HCT116 (cell line): ENCODE data around the gene ZNF784. TPM values are rescaled to one million over a fixed set of nuclear protein-coding genes. Genes with fewer than 3 reads are reported as not detected.

Source experiments
- ATAC-seq: fragments of 200-7000 bp; cut with Tn5 transposase; 2 replicates; pipeline ENCODE4 v1.9.1; 2020; ENCODE audit warnings: mild to moderate bottlenecking, moderate library complexity
- BruUV-seq: library from RNA; stranded (reverse); fragments of 400-500 nt; replicated peaks from 2 replicates; lab custom pipeline; 2021; lab: Mats Ljungman, UMichigan
- CTCF ChIA-PET: fragments of 300-600 bp; sonication (Branson Sonifier 250); formaldehyde crosslinking; loops from one replicate; lab custom pipeline; 2021; ENCODE audit warnings: antibody characterized with exemption; lab: Charles Lee
- POLR2A ChIA-PET: fragments of 300-600, 350-600 bp; sonication (Branson Sonifier 250); formaldehyde crosslinking; loops from one replicate; lab custom pipeline; 2021; ENCODE audit warnings: antibody characterized with exemption; lab: Charles Lee
- RAD21 ChIA-PET, 2 experiments: fragments of 300-600 bp; sonication (Branson Sonifier 250); formaldehyde crosslinking; loops; one replicate each; lab custom pipeline; 2023; ENCODE audit warnings: low total read pairs in 2 of 2; ENCODE audit not compliant: uncharacterized antibody in 2 of 2, unreplicated experiment in 2 of 2, low non-redundant PET in 1 of 2; lab: Charles Lee
- DNase-seq: peaks from one replicate; pipeline ENCODE4 v3.0.0-alpha.2; 2010; ENCODE audit warnings: low read depth, low spot score
- H2AFZ ChIP-seq: fragments of 200-600 bp; shearing (Covaris generic), sonication (generic); 2 replicates; pipeline ENCODE4 v1.6.1; 2017; ENCODE audit warnings: low read depth, mixed run types, mixed read lengths, antibody characterized with exemption, low read length; ENCODE audit not compliant: poor library complexity, severe bottlenecking
- H3K27ac ChIP-seq: 2 replicates; pipeline ENCODE4 v1.5.1; 2012; ENCODE audit warnings: low read depth, low read length
- H3K27me3 ChIP-seq: fragments of 200-600 bp; sonication (generic); 2 replicates; pipeline ENCODE4 v1.6.1; 2016; ENCODE audit warnings: mixed run types, low read length, mixed read lengths; ENCODE audit not compliant: insufficient read depth
- H3K36me3 ChIP-seq, 2 experiments: fragments of 200-500 bp in 1 of 2; fragments of 200-600 bp in 1 of 2; sonication (Bioruptor generic) in 1 of 2; sonication (generic) in 1 of 2; 2 replicates each; pipeline versions ENCODE4 v1.5.1 to v1.6.1; 2014 to 2016; ENCODE audit warnings: low read length in 2 of 2, inconsistent platforms in 1 of 2, mixed read lengths in 1 of 2, mixed run types in 1 of 2; ENCODE audit not compliant: insufficient read depth in 2 of 2, control insufficient read depth in 1 of 2
- H3K4me1 ChIP-seq, 2 experiments: fragments of 200-600 bp in 1 of 2; sonication (generic) in 1 of 2; 2 replicates each; pipeline versions ENCODE4 v1.5.1 to v1.6.1; 2012 to 2017; ENCODE audit warnings: low read length in 2 of 2, inconsistent platforms in 1 of 2, mild to moderate bottlenecking in 1 of 2, mixed read lengths in 1 of 2, mixed run types in 1 of 2, moderate library complexity in 1 of 2; ENCODE audit not compliant: insufficient read depth in 2 of 2, control insufficient read depth in 1 of 2
- H3K4me2 ChIP-seq: fragments of 200-600 bp; sonication (generic); 2 replicates; pipeline ENCODE4 v1.6.1; 2017; ENCODE audit warnings: mixed run types, low read length, mixed read lengths
- H3K4me3 ChIP-seq, 2 experiments: fragments of 200-600 bp in 1 of 2; sonication (generic) in 1 of 2; replicated peaks in 1 of 2; 2 replicates each; pipeline ENCODE4 v1.5.1; 2011 to 2016; ENCODE audit warnings: low read length in 2 of 2, control low read depth in 1 of 2, low read depth in 1 of 2, mild to moderate bottlenecking in 1 of 2, mixed read lengths in 1 of 2, mixed run types in 1 of 2
- H3K79me2 ChIP-seq: fragments of 200-600 bp; sonication (generic); 2 replicates; pipeline ENCODE4 v1.6.1; 2017; ENCODE audit warnings: mild to moderate bottlenecking, mixed run types, low read length, moderate library complexity, mixed read lengths; ENCODE audit not compliant: insufficient read depth
- H3K9ac ChIP-seq: fragments of 200-600 bp; sonication (generic); 2 replicates; pipeline ENCODE4 v1.6.1; 2016; ENCODE audit warnings: low read length, mixed read lengths
- H3K9me2 ChIP-seq: fragments of 200-600 bp; sonication (generic), shearing (Covaris generic); 2 replicates; pipeline ENCODE4 v1.6.1; 2017; ENCODE audit warnings: mixed run types, mild to moderate bottlenecking, moderate library complexity; ENCODE audit not compliant: insufficient read depth
- H3K9me3 ChIP-seq, 2 experiments: fragments of 200-500 bp in 1 of 2; fragments of 200-600 bp in 1 of 2; sonication (Bioruptor generic) in 1 of 2; sonication (generic) in 1 of 2; 2 replicates each; pipeline ENCODE4 v1.6.1; 2014 to 2017; ENCODE audit warnings: low read length in 2 of 2, mixed read lengths in 2 of 2, inconsistent platforms in 1 of 2, low read depth in 1 of 2, mild to moderate bottlenecking in 1 of 2, mixed run types in 1 of 2, moderate library complexity in 1 of 2; ENCODE audit not compliant: control insufficient read depth in 1 of 2, insufficient read depth in 1 of 2
- H4K20me1 ChIP-seq: fragments of 200-600 bp; sonication (generic), shearing (Covaris generic); 2 replicates; pipeline ENCODE4 v1.6.1; 2017; ENCODE audit warnings: mixed run types, mild to moderate bottlenecking, moderate library complexity; ENCODE audit not compliant: insufficient read depth
- CBX3 ChIP-seq: IDR thresholded peaks from 2 replicates; pipeline ENCODE4 v1.6.1; 2012; ENCODE audit warnings: low read depth
- CEBPB ChIP-seq: IDR thresholded peaks from 2 replicates; pipeline ENCODE4 v1.6.1; 2012; ENCODE audit warnings: low read depth
- EGR1 ChIP-seq: IDR thresholded peaks from 2 replicates; pipeline ENCODE4 v1.6.1; 2012; ENCODE audit warnings: low read depth
- EZH2 ChIP-seq: fragments of 200-600 bp; sonication (generic); IDR thresholded peaks from 2 replicates; pipeline ENCODE4 v1.6.1; 2017; ENCODE audit warnings: antibody characterized with exemption, mixed run types
- EZH2phosphoT487 ChIP-seq: fragments of 200-600 bp; IDR thresholded peaks from 2 replicates; pipeline ENCODE4 v1.6.1; 2018; ENCODE audit warnings: antibody characterized with exemption, borderline replicate concordance
- POLR2A ChIP-seq: IDR thresholded peaks from 2 replicates; pipeline ENCODE4 v1.7.0; 2011; ENCODE audit warnings: borderline replicate concordance; ENCODE audit not compliant: insufficient read depth, insufficient read length; ENCODE audit errors: extremely low read depth
- POLR2AphosphoS5 ChIP-seq: IDR thresholded peaks from 2 replicates; pipeline ENCODE4 v1.6.1; 2011; ENCODE audit warnings: mild to moderate bottlenecking, low read depth, low read length, moderate library complexity
- RAD21 ChIP-seq: IDR thresholded peaks from 2 replicates; pipeline ENCODE4 v1.6.1; 2012; ENCODE audit warnings: low read depth, mild to moderate bottlenecking
- TCF7L2 ChIP-seq: IDR thresholded peaks from 2 replicates; pipeline ENCODE4 v1.7.0; 2011; ENCODE audit warnings: borderline replicate concordance, inconsistent platforms; ENCODE audit not compliant: insufficient read depth, insufficient read length; ENCODE audit errors: extremely low read depth
- ZNF274 ChIP-seq: fragments of 200-500 bp; sonication (Bioruptor generic); IDR thresholded peaks from 2 replicates; pipeline ENCODE4 v1.6.1; 2014; ENCODE audit warnings: mild to moderate bottlenecking, low read depth, low read length, inconsistent platforms
- intact Hi-C: fragments of 100-400 bp; cut with micrococcal nuclease; formaldehyde crosslinking; loops from 2 replicates; pipeline ENCODE4 v1.10.0; 2022
- total RNA-seq: library from RNA; stranded (reverse); gene quantifications from one replicate; pipeline ENCODE4 v1.2.1, GENCODE V29; 2021; ENCODE audit not compliant: unreplicated experiment
- TF ChIP-seq, protein P1 (sequence below), 3 experiments: fragments of 200-600 bp in 1 of 3; sonication (generic) in 1 of 3; IDR thresholded peaks in 2 of 3; conservative IDR thresholded peaks in 1 of 3; 2 replicates each; pipeline ENCODE4 v1.5.1; 2012 to 2017; ENCODE audit warnings: low read depth in 2 of 3, low read length in 2 of 3, antibody characterized with exemption in 1 of 3, borderline replicate concordance in 1 of 3, control low read depth in 1 of 3, mild to moderate bottlenecking in 1 of 3, mixed read lengths in 1 of 3, mixed run types in 1 of 3, moderate library complexity in 1 of 3; ENCODE audit not compliant: insufficient read depth in 1 of 3
- TF ChIP-seq, protein P2 (sequence below): IDR thresholded peaks from 2 replicates; pipeline ENCODE4 v1.6.1; 2012

Gene ZNF784
- total RNA-seq, 1 experiment from 2014 or later, result 5.3 TPM

DNA sequence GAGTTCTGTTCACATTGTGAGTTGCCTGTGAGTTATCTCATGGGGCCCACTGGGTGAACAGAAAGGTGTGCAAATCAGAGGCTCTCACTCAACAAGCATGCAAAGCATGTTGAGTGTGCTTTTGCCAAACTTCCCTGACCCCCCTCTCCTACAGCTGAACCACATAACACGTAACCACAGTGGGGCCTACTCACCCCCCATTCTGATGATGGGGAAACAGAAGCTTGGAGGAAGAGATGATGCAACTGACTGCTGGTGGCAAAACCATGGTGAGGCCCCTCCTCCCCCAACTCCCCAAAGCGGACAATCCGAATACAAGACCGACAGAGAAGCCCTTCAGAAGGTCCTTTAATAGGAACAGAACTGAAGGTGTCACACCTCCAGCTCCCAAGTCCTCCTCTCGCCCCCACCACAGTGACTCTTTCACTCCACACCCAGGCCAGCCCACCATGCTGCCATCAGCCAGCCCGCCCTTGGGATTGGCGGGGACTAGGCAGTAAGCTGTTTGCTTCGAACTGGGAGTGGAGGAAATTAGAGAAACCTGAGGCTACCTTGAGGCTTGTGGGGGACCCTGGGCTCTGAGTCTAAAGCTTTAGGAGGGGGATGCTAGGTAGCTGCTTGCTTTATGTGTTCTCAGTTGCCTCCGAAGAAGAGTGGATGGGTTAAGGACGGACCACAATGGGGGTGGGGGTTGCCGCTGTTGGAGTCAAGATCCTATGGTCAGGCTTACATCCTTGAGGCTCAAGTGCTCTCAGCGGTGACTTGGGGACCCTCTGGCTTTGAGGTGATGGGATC is 3.8 kb downstream of the ZNF784 start:
- intact Hi-C loops, result no loop called here
- ATAC-seq (no peak), DNase-seq (no peak)
- no TSS peak for BruUV-seq
- H4K20me1 ChIP-seq, result no peaks in the 10 kb centered on the region
- ChIA-PET POLR2A (interaction anchor here (1.2 kb wide), 1 partner anchor 14 kb away, joined by 3 read pairs; no protein-coding TSS in a partner anchor), CTCF (no interaction called here), RAD21 (no interaction called here)
- TF ChIP-seq ZNF274 (no peak), CBX3 (no peak), POLR2A (no peak), EZH2phosphoT487 (no peak), TCF7L2 (no peak), RAD21 (no peak), POLR2AphosphoS5 (no peak), CEBPB (no peak), EZH2 (no peak), EGR1 (no peak)
- TF ChIP-seq, protein P1, sequence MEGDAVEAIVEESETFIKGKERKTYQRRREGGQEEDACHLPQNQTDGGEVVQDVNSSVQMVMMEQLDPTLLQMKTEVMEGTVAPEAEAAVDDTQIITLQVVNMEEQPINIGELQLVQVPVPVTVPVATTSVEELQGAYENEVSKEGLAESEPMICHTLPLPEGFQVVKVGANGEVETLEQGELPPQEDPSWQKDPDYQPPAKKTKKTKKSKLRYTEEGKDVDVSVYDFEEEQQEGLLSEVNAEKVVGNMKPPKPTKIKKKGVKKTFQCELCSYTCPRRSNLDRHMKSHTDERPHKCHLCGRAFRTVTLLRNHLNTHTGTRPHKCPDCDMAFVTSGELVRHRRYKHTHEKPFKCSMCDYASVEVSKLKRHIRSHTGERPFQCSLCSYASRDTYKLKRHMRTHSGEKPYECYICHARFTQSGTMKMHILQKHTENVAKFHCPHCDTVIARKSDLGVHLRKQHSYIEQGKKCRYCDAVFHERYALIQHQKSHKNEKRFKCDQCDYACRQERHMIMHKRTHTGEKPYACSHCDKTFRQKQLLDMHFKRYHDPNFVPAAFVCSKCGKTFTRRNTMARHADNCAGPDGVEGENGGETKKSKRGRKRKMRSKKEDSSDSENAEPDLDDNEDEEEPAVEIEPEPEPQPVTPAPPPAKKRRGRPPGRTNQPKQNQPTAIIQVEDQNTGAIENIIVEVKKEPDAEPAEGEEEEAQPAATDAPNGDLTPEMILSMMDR (IDR thresholded peaks at IDR 0.05 in 2 of 3, conservative IDR thresholded peaks at IDR 0.05 in 1 of 3; ENCODE audit: borderline replicate concordance in 1 of 3, insufficient read depth in 1 of 3, low read depth in 2 of 3, low read length in 2 of 3), result no peak
- TF ChIP-seq, protein P2, sequence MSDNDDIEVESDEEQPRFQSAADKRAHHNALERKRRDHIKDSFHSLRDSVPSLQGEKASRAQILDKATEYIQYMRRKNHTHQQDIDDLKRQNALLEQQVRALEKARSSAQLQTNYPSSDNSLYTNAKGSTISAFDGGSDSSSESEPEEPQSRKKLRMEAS, result no peak
- H2AFZ ChIP-seq, result no peak overlapping the region
- peaks cover 8 to 14% of the 10 kb centered on the region in 2 experiments; a peak in 3 of 4 replicates for H3K4me1 ChIP-seq
- H3K4me3 ChIP-seq, result no peak overlapping the region
- H3K9me2 ChIP-seq, result no peaks in the 10 kb centered on the region
- H3K9ac ChIP-seq, result no peak overlapping the region
- no peaks in the 10 kb centered on the region for H3K79me2 ChIP-seq
- no peak overlapping the region for H3K4me2 ChIP-seq
- H3K36me3 ChIP-seq, result peaks cover 0 to 6% of the 10 kb centered on the region in 2 experiments; a peak in 2 of 4 replicates
- no peaks in the 10 kb centered on the region for H3K27me3 ChIP-seq
- no peak overlapping the region for H3K27ac ChIP-seq
- H3K9me3 ChIP-seq, result no peaks in the 10 kb centered on the region
